ENCODE results near the gene CX3CR1.

GRCh38 chr3:39276746-39277145, 3.1 kb downstream of the CX3CR1 start:
- TF ChIP-seq, protein P1, sequence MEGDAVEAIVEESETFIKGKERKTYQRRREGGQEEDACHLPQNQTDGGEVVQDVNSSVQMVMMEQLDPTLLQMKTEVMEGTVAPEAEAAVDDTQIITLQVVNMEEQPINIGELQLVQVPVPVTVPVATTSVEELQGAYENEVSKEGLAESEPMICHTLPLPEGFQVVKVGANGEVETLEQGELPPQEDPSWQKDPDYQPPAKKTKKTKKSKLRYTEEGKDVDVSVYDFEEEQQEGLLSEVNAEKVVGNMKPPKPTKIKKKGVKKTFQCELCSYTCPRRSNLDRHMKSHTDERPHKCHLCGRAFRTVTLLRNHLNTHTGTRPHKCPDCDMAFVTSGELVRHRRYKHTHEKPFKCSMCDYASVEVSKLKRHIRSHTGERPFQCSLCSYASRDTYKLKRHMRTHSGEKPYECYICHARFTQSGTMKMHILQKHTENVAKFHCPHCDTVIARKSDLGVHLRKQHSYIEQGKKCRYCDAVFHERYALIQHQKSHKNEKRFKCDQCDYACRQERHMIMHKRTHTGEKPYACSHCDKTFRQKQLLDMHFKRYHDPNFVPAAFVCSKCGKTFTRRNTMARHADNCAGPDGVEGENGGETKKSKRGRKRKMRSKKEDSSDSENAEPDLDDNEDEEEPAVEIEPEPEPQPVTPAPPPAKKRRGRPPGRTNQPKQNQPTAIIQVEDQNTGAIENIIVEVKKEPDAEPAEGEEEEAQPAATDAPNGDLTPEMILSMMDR (IDR thresholded peaks at IDR 0.05; ENCODE audit: low read depth, low read length) = no peak
- no peak for TF ChIP-seq EZH2phosphoT487 (IDR thresholded peaks at IDR 0.05; ENCODE audit: low read depth)
